ENCODE measurements around the gene ACTN1.

ACTN1 gene

GRCh38 chr14:68951800-68952530 lies 27.1 kb downstream of the ACTN1 start:
- in situ Hi-C loops (cut with MboI; ENCODE audit: low sequenced_read_pairs) = no loop called here

- in situ Hi-C loops (cut with MboI; ENCODE audit: low sequenced_read_pairs) = no loop called here
These were observed 27.9 kb downstream of the ACTN1 start for GRCh38 chr14:68951035-68951797.

GRCh38 chr14:68950111-68950510 lies 29.0 kb downstream of the ACTN1 start:
- in situ Hi-C loops (cut with MboI; ENCODE audit: low sequenced_read_pairs) = no loop called here

- in situ Hi-C loops (cut with MboI; ENCODE audit: low sequenced_read_pairs) = no loop called here
These were observed 29.5 kb downstream of the ACTN1 start for GRCh38 chr14:68949601-68949965.

- in situ Hi-C loops (cut with MboI; ENCODE audit: low sequenced_read_pairs) = no loop called here
These were observed 30.2 kb downstream of the ACTN1 start for GRCh38 chr14:68948686-68949600.

GRCh38 chr14:68947802-68948201 lies 31.3 kb downstream of the ACTN1 start:
- in situ Hi-C loops (cut with MboI; ENCODE audit: low sequenced_read_pairs) = no loop called here

GRCh38 chr14:68946489-68946822 lies 32.6 kb downstream of the ACTN1 start:
- in situ Hi-C loops (cut with MboI; ENCODE audit: low sequenced_read_pairs) = no loop called here

- in situ Hi-C loops (cut with MboI; ENCODE audit: low sequenced_read_pairs) = no loop called here
These were observed 33.3 kb downstream of the ACTN1 start for GRCh38 chr14:68945585-68946488.

GRCh38 chr14:68945190-68945584 lies 33.9 kb downstream of the ACTN1 start:
- in situ Hi-C loops (cut with MboI; ENCODE audit: low sequenced_read_pairs) = no loop called here

- in situ Hi-C loops (cut with MboI; ENCODE audit: low sequenced_read_pairs) = no loop called here
These were observed 34.9 kb downstream of the ACTN1 start for GRCh38 chr14:68944162-68944561.

- in situ Hi-C loops (cut with MboI; ENCODE audit: low sequenced_read_pairs) = no loop called here
These were observed 36.0 kb downstream of the ACTN1 start for GRCh38 chr14:68943107-68943506.

GRCh38 chr14:68942296-68943035 lies 36.6 kb downstream of the ACTN1 start:
- in situ Hi-C loops (cut with MboI; ENCODE audit: low sequenced_read_pairs) = no loop called here

GRCh38 chr14:68941820-68942219 lies 37.3 kb downstream of the ACTN1 start:
- in situ Hi-C loops (cut with MboI; ENCODE audit: low sequenced_read_pairs) = no loop called here

- in situ Hi-C loops (cut with MboI; ENCODE audit: low sequenced_read_pairs) = no loop called here
These were observed 38.4 kb downstream of the ACTN1 start for GRCh38 chr14:68940614-68941185.

- in situ Hi-C loops (cut with MboI; ENCODE audit: low sequenced_read_pairs) = no loop called here
These were observed 39.0 kb downstream of the ACTN1 start for GRCh38 chr14:68939893-68940613.

- in situ Hi-C loops (cut with MboI; ENCODE audit: low sequenced_read_pairs) = no loop called here
These were observed 39.8 kb downstream of the ACTN1 start for GRCh38 chr14:68939181-68939892.

GRCh38 chr14:68938271-68939150 lies 40.6 kb downstream of the ACTN1 start:
- in situ Hi-C loops (cut with MboI; ENCODE audit: low sequenced_read_pairs) = no loop called here

Measured in HL-60/S4 (cell line).